HG02588 (cell line): ENCODE results near the gene STEAP1.

Source experiments
- ATAC-seq: cut with Tn5 transposase; IDR thresholded peaks from one replicate; pipeline ENCODE4 v1.9.1; 2021; ENCODE audit warnings: mild to moderate bottlenecking, moderate library complexity; ENCODE audit not compliant: unreplicated experiment

The STEAP1 gene

DNA sequence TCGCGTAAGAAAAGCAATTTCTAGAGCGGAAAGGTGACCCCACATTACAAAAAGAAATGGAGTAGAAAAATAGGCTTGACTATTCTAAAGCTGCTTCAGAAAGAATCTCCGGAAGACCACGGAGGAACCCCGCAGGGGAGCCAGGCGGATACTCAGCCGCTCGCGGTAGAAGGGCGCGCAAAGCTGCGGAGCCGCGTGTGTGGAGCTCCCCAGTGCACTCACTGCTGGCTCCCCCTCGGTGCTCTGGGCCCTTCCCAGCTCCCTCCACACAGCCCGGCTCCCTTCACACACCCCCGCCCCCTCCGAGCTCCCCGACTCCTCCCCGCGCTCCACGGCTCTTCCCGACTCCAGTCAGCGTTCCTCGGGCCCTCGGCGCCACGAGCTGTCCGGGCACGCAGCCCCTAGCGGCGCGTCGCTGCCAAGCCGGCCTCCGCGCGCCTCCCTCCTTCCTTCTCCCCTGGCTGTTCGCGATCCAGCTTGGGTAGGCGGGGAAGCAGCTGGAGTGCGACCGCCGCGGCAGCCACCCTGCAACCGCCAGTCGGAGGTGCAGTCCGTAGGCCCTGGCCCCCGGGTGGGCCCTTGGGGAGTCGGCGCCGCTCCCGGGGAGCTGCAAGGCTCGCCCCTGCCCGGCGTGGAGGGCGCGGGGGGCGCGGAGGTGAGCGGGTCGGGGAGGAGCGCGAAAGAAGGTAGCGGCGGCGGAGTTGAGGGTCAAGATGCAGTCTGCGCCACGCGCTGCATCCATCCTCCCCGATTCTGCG, 57.3 kb downstream of the STEAP1 start, which contains the start of gene STEAP2:
TSS of gene STEAP2 (plus strand) at position 350 of the 758 bp plus-strand sequence. CDS start 13,343 bp downstream, outside the sequence.
- peak; percentile 88 for ATAC-seq

DNA sequence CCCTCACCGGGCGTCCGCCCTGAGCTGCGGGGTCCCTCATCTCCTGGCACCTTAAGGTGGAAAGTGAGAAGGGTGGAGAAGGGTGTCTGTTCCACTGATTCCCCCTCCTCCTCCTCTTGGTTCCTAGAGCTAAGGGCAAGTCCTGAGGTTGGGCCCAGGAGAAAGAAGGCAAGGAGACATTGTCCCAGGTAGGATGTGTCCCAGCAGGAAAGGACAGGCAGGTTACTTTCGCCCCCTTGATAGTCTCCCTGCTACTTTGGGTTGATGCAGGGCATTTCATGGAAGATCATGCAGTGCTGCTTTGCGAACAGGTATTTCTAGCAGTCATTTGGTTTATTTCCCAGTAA, 57.9 kb downstream of the STEAP1 start:
- ATAC-seq: no peak

DNA sequence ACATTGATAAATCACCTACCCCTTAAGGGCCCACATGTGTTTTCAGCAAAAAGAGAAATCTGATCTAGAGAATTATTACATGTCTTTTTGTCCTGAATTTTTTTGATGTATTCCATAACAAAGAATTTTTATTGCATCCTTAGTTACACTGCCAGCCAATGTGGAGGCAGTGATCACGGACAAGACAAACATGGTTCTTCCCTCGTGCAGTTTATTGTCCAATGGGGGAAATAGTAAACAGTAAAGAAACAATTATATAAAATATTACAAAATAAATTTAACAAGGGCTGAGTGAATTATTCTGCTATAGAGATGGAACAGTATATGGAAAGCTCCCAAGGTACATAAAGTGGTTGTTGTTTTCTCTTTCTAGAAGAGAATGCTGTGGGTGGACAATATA, 59.3 kb downstream of the STEAP1 start:
- no peak for ATAC-seq
